Activated CD4-positive, CD25-positive, alpha-beta regulatory T cell treated with anti-CD3 and anti-CD28 coated beads, Interleukin-2, amount 50 U/mL, for 72 hours (primary cell): Measurements from ENCODE around the gene DDAH1.

Source experiments
- DNase-seq: peaks from one replicate; pipeline ENCODE4 v3.0.0; 2021

Gene DDAH1

DNA sequence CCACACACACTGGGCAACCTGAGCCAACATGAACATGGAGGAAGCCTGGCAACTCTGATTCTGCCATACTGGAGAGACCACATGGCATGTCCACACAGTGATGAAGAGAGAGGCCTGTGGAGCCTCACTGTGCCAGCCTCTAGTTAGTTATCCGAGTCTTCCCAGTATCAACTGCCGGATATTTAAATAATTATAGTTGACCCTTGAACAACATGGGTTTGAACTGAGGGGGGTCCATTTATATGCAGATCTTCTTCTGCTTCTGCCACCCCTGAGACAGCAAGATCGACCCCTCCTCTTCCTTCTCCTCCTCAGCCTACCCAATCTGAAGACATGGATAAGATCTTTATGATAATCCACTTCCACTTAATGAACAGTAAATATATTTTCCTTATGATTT is 27.8 kb downstream of the DDAH1 start:
- DNase-seq = no peak

DNA sequence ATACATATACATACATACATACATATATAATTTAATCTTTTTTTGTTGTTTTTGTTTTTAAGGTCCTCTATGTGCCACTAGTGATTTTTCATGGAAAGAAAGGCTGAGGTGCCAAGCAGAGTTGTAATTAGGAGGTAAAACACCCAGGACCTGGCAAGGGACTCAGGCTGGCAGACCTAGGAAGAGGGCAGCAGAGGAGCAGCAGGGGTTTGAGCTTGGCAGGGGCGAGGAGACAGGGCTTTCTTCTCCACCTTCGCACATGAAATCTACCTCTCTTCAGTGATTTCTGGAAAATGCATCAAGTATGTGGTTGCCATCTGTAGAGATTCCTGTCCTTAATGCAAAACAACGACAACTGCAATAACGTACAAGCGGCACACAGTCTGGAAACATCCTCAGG is 31.9 kb downstream of the DDAH1 start:
- DNase-seq = no peak

DNA sequence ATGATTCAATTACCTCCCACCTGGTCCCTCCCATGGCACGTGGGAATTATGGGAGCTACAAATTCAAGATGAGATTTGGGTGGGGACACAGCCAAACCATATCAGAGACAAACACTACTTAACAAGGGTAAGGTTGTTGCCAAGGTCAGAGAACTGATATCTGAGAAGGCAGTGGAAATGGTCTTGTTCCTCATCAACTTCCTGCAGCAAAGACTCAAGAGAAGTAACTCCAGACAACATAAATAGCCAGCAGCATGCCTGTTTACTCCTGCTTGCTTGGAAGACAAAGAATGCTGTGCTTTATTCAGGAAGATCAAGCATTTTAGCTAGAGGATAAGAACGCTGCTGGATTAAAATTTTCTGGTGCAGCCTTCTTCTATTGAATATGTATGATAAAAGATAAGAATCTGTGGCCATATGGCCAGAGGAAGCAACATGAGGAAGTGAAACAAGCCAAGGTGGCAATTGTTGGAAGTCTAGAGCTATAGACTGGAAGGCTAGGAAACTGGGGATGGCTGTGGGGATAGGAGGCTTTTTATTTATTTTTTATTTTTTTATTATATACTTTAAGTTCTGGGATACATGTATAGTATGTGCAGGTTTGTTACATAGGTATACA is 36.4 kb downstream of the DDAH1 start:
- DNase-seq = no peak

DNA sequence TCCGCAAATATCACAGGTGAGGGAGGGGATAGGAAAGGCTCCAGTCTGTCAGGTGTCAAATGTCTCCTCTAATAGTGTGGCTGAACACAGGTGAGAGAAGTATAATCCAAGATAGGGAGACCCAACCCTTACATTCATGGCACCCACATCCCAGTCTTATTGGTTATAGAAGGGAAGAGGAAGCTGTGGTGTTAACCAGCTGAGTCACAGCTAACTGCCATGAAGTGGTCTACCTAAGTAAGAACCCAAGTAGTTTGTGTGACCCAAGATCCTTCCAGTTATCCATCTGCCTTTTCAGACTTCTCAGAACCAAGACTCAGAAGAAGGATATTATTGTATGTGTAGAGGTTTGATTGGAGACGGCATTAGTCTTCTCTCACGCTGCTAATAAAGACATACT is 37.1 kb downstream of the DDAH1 start:
- no peak for DNase-seq

DNA sequence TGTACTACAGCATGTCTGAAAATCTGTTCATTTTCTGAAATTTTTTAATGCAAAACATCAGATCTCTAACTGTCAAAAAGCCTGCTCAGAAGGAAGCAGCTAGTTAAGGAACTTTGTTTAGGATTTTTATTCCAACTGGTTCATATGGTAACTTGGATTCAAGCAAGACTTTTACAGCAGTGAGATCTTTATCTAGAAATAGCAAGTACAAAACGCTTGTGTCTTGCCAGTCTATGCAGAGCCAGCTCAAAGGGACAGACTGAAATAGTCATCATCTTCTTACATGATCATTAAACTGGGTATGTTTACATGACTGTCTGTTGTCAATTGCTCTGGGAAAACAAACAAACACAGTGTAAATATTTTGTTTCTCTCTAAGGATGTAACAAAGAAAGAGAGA is 37.6 kb downstream of the DDAH1 start:
- DNase-seq = no peak

DNA sequence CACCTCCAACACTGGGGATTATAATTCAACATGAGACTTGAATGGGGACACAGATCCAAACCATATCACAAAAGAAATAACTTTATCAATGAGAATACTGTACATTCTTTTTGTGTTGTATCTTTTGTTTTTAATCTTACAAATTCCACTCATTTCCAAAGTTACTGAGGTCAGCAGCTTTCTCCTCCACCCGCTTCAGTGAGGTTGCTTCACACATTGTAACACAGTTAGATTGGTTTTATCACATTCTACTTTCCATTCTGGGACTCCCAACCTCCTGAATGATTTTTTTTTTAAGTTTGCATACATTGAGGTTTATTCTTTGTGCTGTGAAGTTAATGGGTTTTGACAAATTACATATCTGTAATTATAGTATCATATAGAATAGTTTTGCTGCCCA is 43.8 kb downstream of the DDAH1 start:
- no peak for DNase-seq

DNA sequence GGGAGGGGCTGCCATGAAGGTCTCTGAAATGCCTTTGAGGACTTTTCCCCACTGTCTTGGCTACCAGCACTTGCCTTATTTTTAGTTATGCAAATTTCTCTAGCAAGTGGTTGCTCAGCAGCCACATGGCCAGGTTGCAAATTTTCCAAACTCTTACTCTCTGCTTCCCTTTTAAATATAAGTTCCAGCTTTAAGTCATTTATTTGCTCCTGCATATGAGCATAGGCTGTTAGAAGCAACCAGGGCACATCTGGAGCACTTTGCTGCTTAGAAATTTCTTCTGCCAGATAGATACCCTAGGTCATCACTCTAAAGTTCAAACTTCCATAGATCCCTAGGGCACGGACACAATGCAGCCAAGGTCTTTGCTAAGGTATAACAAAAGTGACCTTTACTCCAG is 44.8 kb downstream of the DDAH1 start:
- DNase-seq = no peak

DNA sequence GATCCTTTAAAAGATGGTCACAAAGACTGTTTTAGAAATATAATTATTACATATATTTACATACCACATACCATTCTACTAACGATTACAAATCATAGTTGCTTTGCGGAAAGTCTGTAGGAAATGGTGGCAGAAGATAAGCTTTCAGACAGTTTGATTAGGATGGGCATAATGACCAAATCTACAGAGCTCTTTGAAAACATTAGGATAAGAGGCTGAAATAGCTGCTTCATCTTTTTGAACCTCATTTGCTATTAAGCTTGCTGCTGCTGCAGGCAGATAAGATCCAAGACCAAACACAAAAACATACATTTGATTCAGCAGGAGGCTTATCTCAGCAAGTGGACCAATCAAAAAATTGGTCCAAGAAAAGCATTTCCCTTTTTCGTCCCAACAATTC is 47.1 kb downstream of the DDAH1 start:
- DNase-seq = no peak

DNA sequence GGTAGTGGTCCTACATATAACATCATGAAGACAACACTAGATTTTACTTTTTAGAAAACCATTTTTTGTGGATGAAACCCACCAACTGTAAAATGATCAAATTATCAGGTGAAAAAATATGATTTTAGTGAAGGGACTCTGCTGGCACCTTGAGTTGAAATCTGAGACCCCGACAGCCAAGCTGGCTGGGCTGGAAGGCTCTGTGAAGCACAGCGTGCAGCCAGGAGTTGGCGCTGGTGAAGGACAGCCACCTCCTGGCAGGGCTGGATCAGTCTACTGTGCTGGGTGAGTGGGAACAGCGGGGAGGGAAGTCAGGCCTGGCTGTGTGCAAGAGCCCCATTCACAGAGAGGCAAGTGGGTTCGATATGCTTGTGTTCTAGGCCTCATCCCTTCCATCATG is 47.9 kb downstream of the DDAH1 start:
- DNase-seq = no peak

DNA sequence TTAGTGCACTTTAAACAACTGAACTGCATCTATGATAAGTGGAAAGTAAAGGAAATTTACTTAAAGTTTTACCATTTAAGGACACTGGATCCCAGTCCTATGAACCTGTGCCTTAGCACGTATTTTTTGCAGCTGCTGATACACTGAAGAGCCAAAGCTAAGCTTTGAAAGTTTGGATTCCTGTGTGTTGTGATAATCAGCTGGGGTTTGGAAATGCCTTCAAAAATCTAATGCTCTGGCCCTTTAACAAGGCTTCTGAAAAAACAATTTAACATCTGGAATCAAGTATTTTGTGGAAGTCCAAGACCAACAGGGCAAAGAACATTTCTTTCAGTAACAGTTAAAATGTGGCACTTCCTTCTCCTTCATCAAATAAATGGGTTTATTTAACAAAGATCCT is 51.8 kb downstream of the DDAH1 start:
- no peak for DNase-seq

DNA sequence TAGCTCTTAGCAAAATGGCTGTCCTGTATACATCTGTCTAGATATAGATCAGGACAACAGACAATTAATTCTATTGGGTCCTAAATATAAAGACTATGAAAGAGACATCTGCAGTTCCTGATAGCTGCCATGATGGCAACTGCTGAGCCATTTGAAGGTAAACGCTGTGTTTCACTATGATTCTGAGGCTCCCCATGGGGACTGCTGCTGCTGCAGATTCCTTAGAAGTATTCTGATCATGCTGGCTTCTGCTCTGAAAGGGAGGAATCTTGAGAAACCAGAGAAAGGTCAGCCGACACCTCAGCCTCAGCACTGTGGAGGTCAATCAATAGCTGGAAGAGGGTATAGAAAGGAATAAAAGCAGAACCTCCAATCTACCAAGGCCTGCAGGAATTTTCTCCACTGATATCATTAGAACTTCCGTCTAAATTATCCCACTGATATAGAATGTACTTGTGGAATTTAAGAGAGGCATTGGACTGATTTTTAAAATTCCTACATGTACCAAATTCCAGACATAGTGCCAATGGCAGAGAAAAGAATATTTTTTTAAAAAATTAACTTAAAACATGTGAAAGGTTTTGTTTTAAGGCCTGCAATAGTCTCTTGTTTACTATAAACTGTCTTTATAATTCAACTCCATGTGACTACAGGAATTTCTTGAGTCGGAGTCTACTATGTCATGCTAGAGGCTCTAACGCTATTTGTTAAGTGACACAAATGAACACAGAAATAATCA is 53.2 kb downstream of the DDAH1 start:
- no peak for DNase-seq

DNA sequence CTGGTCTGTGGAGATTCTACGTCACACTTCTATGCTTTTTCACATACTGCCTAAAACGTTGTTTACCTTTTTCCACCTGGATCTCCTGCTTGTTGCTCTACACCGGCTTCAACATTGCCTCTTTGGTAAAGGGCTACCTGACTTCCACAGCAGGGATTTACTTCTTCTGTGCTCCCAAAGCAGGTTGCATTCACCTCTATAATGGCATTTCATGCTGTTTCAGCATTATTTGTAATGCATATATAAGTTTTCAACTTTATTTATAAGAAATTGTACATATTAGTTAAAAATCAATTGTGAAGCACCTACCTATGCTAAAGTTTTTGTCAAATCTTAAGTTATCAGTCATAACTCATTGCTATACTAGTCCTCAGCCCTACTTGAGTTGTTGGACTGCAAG is 55.4 kb downstream of the DDAH1 start:
- DNase-seq = no peak

DNA sequence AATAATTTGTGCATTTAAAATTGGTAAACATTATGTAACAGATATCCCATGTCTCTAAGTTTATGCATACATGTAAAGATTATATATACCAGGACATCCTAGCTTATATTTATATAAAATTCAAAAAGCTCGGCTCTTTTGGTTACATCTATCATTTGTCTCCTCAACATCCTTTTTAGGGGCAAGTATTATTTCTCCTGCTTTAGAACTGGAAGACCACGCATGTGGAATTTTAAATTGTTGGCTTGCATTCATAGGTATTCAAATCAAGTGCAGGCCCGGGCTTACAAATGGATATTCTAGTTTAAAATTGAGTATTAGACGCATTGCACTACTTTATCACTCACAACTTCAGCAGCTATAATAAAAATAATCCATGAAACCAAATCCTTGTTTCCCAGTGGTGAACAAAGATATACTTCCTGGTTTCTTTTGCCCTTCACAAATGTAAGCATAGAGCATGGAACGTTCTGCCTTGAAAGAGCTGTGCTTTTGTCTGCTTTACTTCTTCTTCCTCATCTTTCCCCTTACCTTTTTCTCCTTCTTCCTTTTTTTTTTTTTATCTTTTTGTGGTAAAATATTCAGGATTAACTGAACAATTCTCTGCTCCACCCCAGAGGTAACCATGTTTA is 57.1 kb downstream of the DDAH1 start:
- DNase-seq = no peak

DNA sequence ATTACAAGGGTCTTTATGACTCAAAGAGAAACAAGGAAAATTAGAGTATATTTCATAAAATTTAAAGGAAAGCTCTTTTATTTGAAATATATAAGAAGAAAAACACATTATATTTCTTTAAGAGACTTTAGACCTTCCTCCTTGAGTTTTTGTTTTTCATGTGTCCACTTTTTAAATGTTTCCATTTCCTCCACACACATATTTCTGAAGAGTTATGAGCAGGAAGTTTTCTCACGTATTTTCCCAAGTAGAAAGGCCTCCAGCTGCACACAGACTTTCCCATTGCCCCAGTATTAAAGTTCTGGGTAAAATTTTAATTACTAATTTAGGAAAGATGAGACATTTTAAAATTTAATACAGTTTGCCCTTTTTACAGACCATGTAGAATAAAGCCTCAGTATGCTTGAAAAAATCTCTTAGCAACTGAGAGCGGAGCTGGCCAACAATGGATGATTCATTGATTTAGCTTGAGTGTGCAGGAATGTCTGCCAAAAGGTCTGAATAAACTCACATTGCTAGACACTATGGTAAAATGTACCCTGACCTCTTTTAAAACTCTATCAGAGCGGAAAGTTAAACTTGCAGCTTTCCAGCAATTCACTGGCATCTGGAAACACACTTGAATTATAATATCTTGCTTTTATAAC is 57.9 kb downstream of the DDAH1 start:
- DNase-seq = no peak

DNA sequence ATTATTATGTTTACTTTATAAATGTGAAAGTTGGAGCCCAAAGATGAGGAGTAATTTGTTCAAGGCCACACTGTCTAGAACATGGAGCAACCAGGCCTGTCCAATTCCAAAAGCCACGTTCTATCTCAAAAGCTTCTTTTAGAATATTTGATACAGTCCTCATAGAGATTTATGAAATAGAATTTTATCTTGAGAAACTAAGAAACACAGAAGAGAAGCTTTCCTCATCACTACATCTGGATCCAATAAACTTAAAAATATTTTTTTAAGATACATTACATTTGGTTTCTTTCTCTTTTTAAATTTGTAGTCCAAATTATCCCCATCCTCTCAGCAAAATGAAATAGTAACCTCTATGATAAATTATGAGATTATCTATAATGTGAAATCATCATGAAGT is 58.9 kb downstream of the DDAH1 start:
- no peak for DNase-seq

DNA sequence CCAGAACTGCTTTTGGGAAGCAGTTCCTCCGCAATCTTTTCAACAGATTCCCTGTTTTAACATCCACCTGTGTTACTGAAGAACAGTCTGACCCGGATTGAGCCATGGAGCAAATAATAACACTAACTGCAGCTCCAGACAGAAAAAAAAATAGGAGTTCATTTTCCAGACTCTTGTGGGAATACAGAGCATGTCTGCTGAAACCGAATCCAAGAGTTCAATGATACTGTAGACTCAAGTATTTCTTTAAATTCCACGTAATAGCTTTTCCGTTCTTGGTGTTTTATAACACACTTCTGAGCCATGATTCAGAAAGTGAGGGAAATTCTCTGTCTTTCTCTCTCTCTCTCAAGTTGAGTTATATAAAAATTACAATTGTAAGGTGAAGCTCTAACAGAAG is 60.6 kb downstream of the DDAH1 start:
- DNase-seq = no peak

DNA sequence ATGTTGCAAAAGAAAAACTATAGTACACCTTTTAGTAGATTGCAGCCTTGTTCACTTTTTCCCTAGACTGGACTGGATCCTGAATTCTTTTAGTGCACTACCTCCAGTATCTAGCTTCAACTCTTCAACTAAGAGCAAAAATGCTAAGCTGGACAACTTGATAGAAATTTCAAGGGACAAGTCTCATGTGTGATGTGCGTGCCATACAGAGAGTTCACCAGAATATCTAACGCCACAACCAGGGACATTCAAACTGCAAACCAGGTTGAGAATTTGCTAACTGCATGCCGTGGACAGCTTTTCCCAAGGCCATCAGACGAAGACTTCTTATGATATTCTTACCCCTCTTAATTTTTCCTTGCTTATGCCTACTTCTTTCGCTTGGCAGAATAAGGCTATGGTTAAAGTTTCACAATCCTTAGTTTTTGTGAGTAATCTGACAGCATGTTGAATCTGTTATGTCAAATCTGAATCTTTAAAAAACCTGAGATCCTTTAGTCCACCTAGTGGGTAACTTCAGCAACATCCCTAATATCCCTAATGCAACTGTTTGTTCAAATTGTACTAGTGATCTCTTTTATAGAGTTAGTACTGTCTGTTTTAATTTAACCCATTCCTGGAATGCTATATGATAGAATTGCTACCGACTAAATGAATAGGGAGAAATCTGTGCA is 66.4 kb downstream of the DDAH1 start:
- DNase-seq = no peak

DNA sequence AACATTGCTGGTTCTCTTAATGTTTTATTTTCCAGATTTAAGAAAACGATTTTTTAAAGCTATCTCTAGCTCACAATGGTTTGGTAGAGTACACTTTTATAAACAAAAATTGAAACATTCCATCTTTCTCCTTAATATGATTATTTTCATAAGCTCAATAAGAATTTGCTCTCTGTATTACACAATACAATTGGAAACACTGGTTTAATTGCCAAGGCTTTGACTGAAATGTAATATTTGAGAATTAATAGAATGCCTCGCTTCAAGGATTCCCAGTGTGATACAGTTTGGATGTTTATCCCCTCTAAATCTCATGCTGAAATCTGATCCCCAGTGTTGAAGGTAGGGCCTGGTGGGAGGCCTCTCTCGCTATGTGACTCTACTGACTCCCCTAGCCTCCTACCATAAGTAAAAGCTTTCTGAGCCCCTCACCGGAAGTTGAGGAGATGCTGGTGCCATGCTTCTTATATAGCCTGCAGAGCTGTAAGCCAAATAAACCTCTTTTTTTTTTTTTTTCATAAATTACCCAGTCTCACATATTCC is 67.4 kb downstream of the DDAH1 start:
- no peak for DNase-seq

DNA sequence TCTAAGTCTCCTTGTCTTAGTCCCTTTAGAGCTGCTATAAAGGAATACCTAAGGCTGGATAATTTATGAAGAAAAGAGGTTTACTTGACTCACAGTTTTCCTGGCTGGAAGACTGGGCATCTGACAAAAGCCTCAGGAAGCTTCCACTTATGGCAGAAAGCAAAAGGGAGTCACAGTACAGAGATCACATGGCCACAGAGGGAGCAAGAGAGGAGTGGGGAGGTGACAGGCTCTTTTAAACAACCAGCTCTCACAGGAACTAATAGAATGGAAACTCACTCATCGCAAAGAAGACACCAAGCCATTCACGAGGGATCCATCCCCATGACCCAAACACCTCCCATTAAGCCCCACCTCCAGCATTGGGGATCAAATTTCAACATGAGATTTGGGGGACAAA is 68.8 kb downstream of the DDAH1 start:
- no peak for DNase-seq

DNA sequence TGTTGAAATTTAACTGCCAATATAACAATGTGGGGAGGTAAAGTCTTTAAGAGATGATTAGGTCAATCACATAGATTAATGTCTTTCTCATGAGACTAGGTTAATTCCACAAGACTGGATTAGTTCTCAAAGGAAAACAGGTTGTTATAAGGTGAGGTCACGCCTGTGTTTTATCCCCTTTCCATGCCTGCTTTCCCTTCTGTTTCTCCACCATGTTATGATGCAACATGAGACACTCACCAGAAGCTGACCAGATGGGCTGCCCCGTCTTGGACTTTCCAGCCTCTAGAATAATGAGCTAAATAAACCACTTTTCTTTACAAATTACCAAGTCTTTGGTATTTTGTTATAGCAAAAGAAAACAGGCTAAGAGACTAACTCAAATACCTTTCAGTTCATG is 70.8 kb downstream of the DDAH1 start:
- no peak for DNase-seq

DNA sequence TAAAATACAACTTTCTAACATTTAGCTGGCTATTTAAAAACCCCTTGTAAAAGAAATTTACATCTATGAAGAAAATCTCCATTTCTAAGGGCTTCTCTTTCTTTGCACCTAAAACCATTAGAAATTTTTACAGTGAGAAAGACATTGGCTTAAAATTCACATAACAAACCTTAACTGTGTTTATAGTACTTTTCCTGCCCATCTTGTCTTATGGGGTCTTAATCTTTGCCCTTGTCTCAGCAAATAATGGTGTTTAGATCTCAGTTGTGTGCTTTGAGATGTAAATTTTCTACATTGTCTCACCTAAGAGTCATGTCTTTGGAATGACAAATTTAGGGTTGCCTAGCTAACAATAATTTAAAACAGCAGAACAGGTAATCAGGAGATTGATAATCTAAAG is 71.5 kb downstream of the DDAH1 start:
- DNase-seq = no peak

DNA sequence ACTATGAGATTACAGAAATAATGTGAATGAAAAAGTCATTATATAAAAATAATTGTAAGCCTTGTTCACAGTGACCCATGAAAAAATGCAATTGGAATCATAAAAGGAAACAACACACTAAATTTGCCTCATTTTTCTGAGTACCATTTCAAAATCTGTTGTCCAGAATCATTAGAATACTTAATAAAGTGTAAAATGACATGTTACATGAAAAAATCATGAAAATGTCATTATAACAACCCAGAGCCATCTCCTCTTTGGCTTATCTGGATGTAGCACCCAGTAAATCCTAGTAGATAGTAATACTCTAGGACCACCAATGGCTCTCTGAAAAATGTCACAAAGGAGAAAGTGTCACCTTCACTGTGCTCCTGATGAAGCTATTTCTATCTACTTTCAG is 76.5 kb downstream of the DDAH1 start:
- no peak for DNase-seq

DNA sequence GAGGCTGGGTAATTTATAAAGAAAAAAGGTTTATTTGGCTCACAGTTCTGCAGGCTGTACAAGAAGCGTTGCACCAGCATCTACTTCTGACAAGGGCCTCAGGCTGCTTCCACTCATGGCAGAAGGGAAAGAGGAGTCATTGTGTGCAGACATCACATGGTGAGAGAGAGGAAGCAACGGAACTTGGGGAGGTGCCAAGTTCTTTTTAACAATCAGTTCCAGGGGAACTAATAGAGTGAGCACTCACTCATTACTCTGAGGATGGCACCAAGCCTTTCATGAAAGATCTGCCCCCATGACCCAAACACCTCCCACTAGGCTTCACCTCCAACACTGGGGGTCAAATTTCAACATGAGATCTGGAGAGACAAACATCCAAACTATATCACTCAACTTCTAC is 77.2 kb downstream of the DDAH1 start:
- no peak for DNase-seq
